Heart left ventricle (tissue), 16 donors: Measurements from ENCODE around the gene CCNY. TPM values are rescaled to one million over a fixed set of nuclear protein-coding genes. Genes with fewer than 3 reads are reported as not detected.
"Not testable (repeated sequence)": the region's sequence is repeated elsewhere in the genome, so short reads cannot be mapped to it uniquely, and the experiment has no call there.

Experiments used
- ATAC-seq, 4 donors: fragments of 200-7000 bp; cut with Tn5 transposase; one replicate each; pipeline ENCODE4 v1.9.1; 2020 to 2022; ENCODE audit warnings: moderate library complexity in 4 of 4, mild to moderate bottlenecking in 3 of 4, moderate number of reproducible peaks in 1 of 4
- DNase-seq, 5 donors: peaks; one replicate each; pipeline ENCODE4 v3.0.0-alpha.2; 2020
- H3K27ac ChIP-seq, 12 donors: fragments of 200-600 bp; sonication (generic) in 4 of 12; one replicate each; pipeline versions ENCODE4 v1.5.0 to v1.8.0; 2016 to 2022; ENCODE audit warnings: mild to moderate bottlenecking in 2 of 12
- H3K27me3 ChIP-seq, 9 donors: fragments of 200-600 bp; sonication (generic) in 2 of 9; one replicate each; pipeline versions ENCODE4 v1.5.1 to v1.8.0; 2016 to 2022; ENCODE audit warnings: mild to moderate bottlenecking in 3 of 9
- H3K36me3 ChIP-seq, 9 donors: fragments of 200-600 bp; sonication (generic) in 2 of 9; one replicate each; pipeline versions ENCODE4 v1.5.0 to v1.8.0; 2018 to 2022; ENCODE audit warnings: mild to moderate bottlenecking in 2 of 9
- H3K4me1 ChIP-seq, 12 donors: fragments of 200-600 bp; sonication (generic) in 4 of 12; one replicate each; pipeline versions ENCODE4 v1.5.0 to v1.8.0; 2016 to 2022; ENCODE audit warnings: mild to moderate bottlenecking in 3 of 12
- H3K4me3 ChIP-seq, 12 donors: fragments of 200-600 bp; sonication (generic) in 4 of 12; one replicate each; pipeline versions ENCODE4 v1.5.0 to v1.8.0; 2017 to 2022; ENCODE audit warnings: mild to moderate bottlenecking in 9 of 12, moderate library complexity in 4 of 12
- H3K9me3 ChIP-seq, 12 donors: fragments of 200-600 bp; sonication (generic) in 4 of 12; one replicate each; pipeline versions ENCODE4 v1.5.0 to v1.8.0; 2016 to 2022; ENCODE audit warnings: mild to moderate bottlenecking in 1 of 12
- CTCF ChIP-seq, 12 donors: fragments of 200-600 bp; sonication (generic) in 4 of 12; IDR thresholded peaks; one replicate each; pipeline versions ENCODE4 v1.5.0 to v1.8.0; 2018 to 2022; ENCODE audit warnings: antibody characterized with exemption in 12 of 12, mild to moderate bottlenecking in 5 of 12
- POLR2A ChIP-seq, 2 donors: fragments of 450-650 bp; IDR thresholded peaks; one replicate each; pipeline ENCODE4 v1.6.1; 2017; ENCODE audit warnings: antibody characterized with exemption in 2 of 2, mild to moderate bottlenecking in 2 of 2, moderate library complexity in 2 of 2
- WGBS, 4 donors: extraction: QIAGEN DNeasy Blood & Tissue Kit in 2 of 4; methylation state at CpG; one replicate each; pipeline versions ENCODE4 v1.1.5 to v1.1.7; 2013 to 2018; 5-methylcytosine and 5-hydroxymethylcytosine counted together
- intact Hi-C, 10 donors: fragments of 100-400 bp; cut with DNase I; formaldehyde crosslinking; loops; one replicate each; pipeline versions ENCODE4 v1.11.1 to v1.14.2; 2022
- polyA plus RNA-seq, 2 donors: library from polyadenylated mRNA; stranded (reverse); fragments of 200-250 nt; gene quantifications; one replicate each; pipeline ENCODE4 v1.2.3, GENCODE V29; 2013
- total RNA-seq, 9 donors: library from RNA; depleted of rRNA in 2 of 9; stranded (reverse); fragments of >200 nt in 2 of 9; fragmentation: NEBNext Ultra II Directional in 3 of 9; extraction: Animal tissue kit (Norgen Biotek cat#: 25700) in 3 of 9; gene quantifications; one replicate each; pipeline versions ENCODE4 v1.1.0 to v1.2.4, GENCODE V29; 2016 to 2023
- donor health status: ischemic (EF 13 %, LVEDD 7.1; RV severe dilation, severe dysfunction).
- donor health status: healthy with polysubstance abuse.
- donor health status: DM: no; HTN: yes; CAD: no.
- donor health status: DM: no; HTN: no; CAD: no.
- donor health status: ischemic (EF 25% LVEDD 6.9; RV normal size, moderate dysfunction).
- donor health status: ischemic (EF 25% LVEDD 5.7; RV mildly dilated, moderate dysfunction).
- donor health status: healthy.
- donor health status: DM: yes; HTN: yes; CAD: no.
- donor health status: ischemic (EF 35%, LVEDD 5.7; RV mildly dilated, moderate dysfunction).
- donor health status: nonischemic (EF 11% LVEDD 7.7; RV severe dilation, severe dysfunction).
- donor health status: DM: yes; HTN: yes; CAD: no.
- donor health status: PGD.
- donor health status: ischemic (EF 29% LVEDD 5.4; RV normal size, mild dysfunction).
- donor health status: nonischemic (EF 23%, LVEDD 6.1; RV moderate dilation, normal function).

Gene CCNY
- total and polyA plus RNA-seq, 11 donors, result 26.4 to 106 (median 80.7) TPM

- no peaks in the 10 kb centered on the region for H3K36me3 ChIP-seq
- 81 to 89% (median 88%) methylated on average over 2 of the region's 2 CpGs for WGBS, 4 donors
- peaks cover 0 to 95% (median 82%) of the 10 kb centered on the region in 12 donors for H3K4me1 ChIP-seq
- peak overlapping the region in 1 of 12 donors; percentile 12 for H3K27ac ChIP-seq
- DNase-seq (no peak), ATAC-seq (no peak)
- no peak for TF ChIP-seq POLR2A (IDR thresholded peaks at IDR 0.05)
- TF ChIP-seq CTCF (IDR thresholded peaks at IDR 0.05), result no peak
- H3K27me3 ChIP-seq, result no peaks in the 10 kb centered on the region
- no peaks in the 10 kb centered on the region for H3K9me3 ChIP-seq
- no peak overlapping the region for H3K4me3 ChIP-seq
- intact Hi-C loops, result no loop called here
Measured at GRCh38 chr10:35352097-35352496, 15.8 kb downstream of the CCNY start.

GRCh38 chr10:35352512-35352911 is 16.2 kb downstream of the CCNY start:
- H3K36me3 ChIP-seq, result no peaks in the 10 kb centered on the region
- H3K4me1 ChIP-seq, result peaks cover 0 to 94% (median 79%) of the 10 kb centered on the region in 12 donors
- no peaks in the 10 kb centered on the region for H3K9me3 ChIP-seq
- DNase-seq (no peak), ATAC-seq (no peak)
- TF ChIP-seq CTCF (IDR thresholded peaks at IDR 0.05) (no peak), POLR2A (IDR thresholded peaks at IDR 0.05) (no peak)
- intact Hi-C loops, result no loop called here
- peak overlapping the region in 1 of 12 donors; percentile 12 for H3K27ac ChIP-seq
- WGBS, 4 donors, result 80 to 96% (median 93%) methylated on average over 7 of the region's 7 CpGs
- H3K4me3 ChIP-seq, result no peak overlapping the region
- no peaks in the 10 kb centered on the region for H3K27me3 ChIP-seq

- 36 to 48% (median 46%) methylated on average over 2 of the region's 2 CpGs for WGBS, 4 donors
- Histone ChIP-seq H3K4me3 (no peak overlapping the region), H3K27ac (peak overlapping the region in 1 of 12 donors; percentile 13), H3K9me3 (no peaks in the 10 kb centered on the region), H3K36me3 (no peaks in the 10 kb centered on the region), H3K4me1 (peaks cover 0 to 94% (median 76%) of the 10 kb centered on the region in 12 donors), H3K27me3 (no peaks in the 10 kb centered on the region)
- ATAC-seq (no peak), DNase-seq (no peak)
- intact Hi-C loops, result no loop called here
- TF ChIP-seq POLR2A (IDR thresholded peaks at IDR 0.05) (no peak), CTCF (IDR thresholded peaks at IDR 0.05) (no peak)
Measured at GRCh38 chr10:35353395-35353794, 17.1 kb downstream of the CCNY start.

- TF ChIP-seq CTCF (IDR thresholded peaks at IDR 0.05), result no peak
- no peak for TF ChIP-seq POLR2A (IDR thresholded peaks at IDR 0.05)
- intact Hi-C loops, result no loop called here
- peak overlapping the region in 1 of 12 donors; percentile 13 for H3K27ac ChIP-seq
- ATAC-seq, result peak in 3 of 4 donors; percentile 23 to 50 (median 34)
- H3K9me3 ChIP-seq, result no peaks in the 10 kb centered on the region
- no peak for DNase-seq
- WGBS, 4 donors, result 23 to 50% (median 45%) methylated on average over 1 of the region's 1 CpG
- H3K27me3 ChIP-seq, result no peaks in the 10 kb centered on the region
- H3K36me3 ChIP-seq, result no peaks in the 10 kb centered on the region
- H3K4me3 ChIP-seq, result no peak overlapping the region
- H3K4me1 ChIP-seq, result peaks cover 0 to 94% (median 76%) of the 10 kb centered on the region in 12 donors
Measured at GRCh38 chr10:35353805-35354204, 17.5 kb downstream of the CCNY start.

- intact Hi-C loops, H3K27me3 ChIP-seq, DNase-seq, H3K9me3 ChIP-seq, H3K36me3 ChIP-seq, H3K27ac ChIP-seq, ATAC-seq, H3K4me3 ChIP-seq: not testable (repeated sequence)
- peaks cover 0 to 94% (median 73%) of the 10 kb centered on the region in 12 donors for H3K4me1 ChIP-seq
- WGBS, 4 donors, result 80 to 81% (median 80%) methylated on average over 9 of the region's 9 CpGs
Measured at GRCh38 chr10:35354257-35354656, 17.9 kb downstream of the CCNY start.
